Caki2 (cell line): ENCODE data around the gene DPYSL4. TPM values are rescaled to one million over a fixed set of nuclear protein-coding genes. Genes with fewer than 3 reads are reported as not detected.
A peak's percentile ranks its signal among the peaks of the same experiment; 100 is the strongest.
"Not testable (repeated sequence)": the region's sequence is repeated elsewhere in the genome, so short reads cannot be mapped to it uniquely, and the experiment has no call there.

Experiments used
- DNase-seq: peaks from one replicate; pipeline ENCODE4 v3.0.0-alpha.2; 2015; ENCODE audit warnings: low read depth
- in situ Hi-C: cut with HindIII; loops from 2 replicates; pipeline ENCODE4 v1.10.0; 2016; ENCODE audit warnings: low sequenced_read_pairs, low pct_unique_long_range_greater_than_20kb, mixed read lengths
- total RNA-seq: library from RNA; depleted of rRNA; stranded (reverse); fragments of >200 nt; shearing (Covaris generic); gene quantifications from 2 replicates; pipeline ENCODE4 v1.2.3, GENCODE V29; 2014; ENCODE audit warnings: low replicate concordance

Gene DPYSL4
- total RNA-seq, 1 experiment from 2014 or later = 0.14 TPM

DNA sequence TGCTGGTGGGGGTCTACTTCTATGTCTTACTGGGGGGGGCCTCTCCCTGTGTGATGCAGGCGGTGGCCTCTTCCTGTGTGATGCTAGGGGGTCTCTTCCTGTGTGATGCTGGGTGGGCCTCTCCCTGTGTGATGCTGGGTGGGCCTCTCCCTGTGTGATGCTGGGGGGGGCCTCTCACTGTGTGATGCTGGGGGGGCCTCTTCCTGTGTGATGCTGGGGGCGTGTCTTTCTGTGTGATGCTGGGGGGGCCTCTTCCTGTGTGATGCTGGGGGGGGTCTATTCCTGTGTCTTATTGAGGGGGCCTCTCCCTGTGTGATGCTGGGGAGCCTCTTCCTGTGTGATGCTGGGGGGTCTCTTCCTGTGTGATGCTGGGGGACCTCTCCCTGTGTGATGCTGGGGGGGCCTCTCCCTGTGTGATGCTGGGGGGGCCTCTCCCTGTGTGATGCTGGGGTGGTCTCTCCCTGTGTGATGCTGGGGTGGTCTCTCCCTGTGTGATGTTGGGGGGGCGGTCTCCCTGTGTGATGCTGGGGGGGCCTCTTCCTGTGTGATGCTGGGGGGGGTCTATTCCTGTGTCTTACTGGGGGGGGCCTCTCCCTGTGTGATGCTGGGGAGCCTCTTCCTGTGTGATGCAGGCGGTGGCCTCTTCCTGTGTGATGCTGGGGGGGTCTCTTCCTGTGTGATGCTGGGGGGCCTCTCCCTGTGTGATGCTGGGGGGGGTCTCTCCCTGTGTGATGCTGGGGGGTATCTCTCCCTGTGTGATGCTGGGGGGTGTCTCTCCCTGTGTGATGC lies 25.7 kb upstream of the DPYSL4 start:
- DNase-seq, in situ Hi-C loops: not testable (repeated sequence)

- in situ Hi-C loops = no loop called here
- no peak for DNase-seq
Measured at GRCh38 chr10:132162021-132162531, 24.7 kb upstream of the DPYSL4 start.

GRCh38 chr10:132162590-132163277 lies 24.0 kb upstream of the DPYSL4 start:
- in situ Hi-C loops = no loop called here
- DNase-seq = no peak

- in situ Hi-C loops = no loop called here
Measured at GRCh38 chr10:132163278-132163765, 23.4 kb upstream of the DPYSL4 start.

DNA sequence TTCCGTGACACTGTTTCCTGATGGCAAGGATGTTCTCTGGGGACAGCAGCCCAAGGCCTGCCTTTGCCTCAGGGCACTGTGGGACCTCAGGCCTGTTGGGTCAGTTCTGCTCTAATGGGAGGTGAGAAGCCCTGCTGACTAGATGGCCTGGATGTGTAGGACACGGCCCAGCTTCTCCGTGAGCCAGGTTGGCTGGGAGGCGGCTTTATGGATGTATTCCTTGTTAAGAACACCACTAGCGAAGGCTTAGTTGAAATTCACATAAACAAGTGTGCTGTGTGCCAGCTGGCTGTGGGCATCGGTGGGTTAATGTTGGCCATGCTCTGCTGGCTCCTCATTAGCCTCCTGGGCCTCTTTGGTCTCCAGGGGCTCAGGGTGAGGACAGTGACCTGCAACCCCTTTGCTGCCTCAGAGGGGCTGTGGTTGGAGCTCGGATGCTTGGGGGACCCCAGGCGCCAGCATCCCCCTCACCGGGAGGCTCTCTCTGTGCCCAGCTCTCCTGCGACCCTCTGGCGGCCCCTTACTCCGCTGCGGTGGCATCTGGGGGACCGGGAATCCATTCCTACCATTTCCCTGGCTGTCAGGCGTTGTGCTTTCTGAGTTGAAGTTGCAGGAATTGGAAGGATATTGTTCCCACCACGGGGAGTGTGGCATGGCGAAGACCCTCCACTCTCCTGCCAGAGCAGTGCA lies 22.8 kb upstream of the DPYSL4 start:
- in situ Hi-C loops = no loop called here

More at GRCh38 chr10:132163278-132163765, 23.4 kb upstream of the DPYSL4 start:
- DNase-seq = peak; percentile 66

DNA sequence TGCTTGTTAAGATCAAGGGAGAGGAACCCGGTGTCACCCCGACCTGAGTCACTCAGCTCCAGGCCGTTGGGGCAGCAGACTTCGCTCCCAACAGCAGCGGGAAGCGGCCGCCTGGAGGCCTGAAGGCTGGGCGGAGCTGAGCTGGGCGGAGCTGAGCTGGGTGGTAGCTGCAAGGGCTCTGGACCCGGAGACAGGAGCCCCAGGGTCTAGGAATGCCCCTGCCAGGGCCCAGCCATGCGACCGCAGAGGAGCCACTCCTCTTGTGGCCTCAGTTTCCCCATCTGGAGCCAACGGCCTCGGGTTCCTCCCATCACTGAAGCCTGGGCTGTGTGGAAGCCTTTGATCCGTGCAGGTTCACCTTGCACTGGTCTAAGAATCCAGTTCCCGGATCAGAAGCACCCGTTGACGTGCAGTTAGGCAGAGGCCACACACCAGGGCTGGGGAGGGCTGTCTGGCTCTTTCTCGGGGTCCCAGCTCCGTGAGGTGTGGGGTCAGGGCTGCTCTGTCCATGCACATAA lies 21.9 kb upstream of the DPYSL4 start:
- in situ Hi-C loops = no loop called here
- no peak for DNase-seq

More for the DNA sequence above, 22.8 kb upstream of the DPYSL4 start:
- no peak for DNase-seq

- in situ Hi-C loops = no loop called here
- no peak for DNase-seq
Measured at GRCh38 chr10:132165416-132165980, 21.2 kb upstream of the DPYSL4 start.

DNA sequence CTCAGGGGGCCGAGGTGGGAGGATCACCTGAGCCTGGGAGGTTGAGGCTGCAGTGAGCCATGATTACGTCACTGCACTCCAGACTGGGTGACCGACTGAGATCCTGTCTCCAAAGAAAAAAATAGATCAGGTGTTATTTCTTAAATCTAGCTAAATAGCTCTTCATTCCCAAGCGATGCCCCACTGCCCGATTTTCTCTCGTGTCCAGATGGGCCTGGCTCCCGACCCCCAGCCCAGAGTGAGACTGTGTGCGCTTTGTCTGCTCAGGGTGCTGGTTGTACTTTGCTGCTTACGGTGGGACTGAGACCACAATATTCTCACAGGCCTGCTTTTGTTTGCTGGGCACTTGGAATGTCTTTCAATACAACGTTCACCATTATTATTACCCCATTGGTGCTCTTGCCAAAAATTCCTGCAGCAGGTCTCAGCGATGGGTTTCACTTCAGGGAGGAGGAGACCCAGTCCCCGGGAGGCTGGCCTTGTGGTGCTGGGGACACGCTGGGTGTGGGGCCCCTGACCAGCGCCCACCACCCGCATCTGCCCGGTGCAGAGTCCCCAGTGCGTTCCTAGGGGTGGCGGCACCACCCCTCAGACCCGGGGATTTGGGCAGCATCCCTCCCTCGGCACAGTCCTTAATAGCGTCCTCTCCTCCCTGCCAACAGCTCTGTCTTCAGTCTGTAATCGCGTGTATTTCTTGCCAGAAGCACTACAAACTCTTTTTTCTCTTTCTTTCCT lies 20.4 kb upstream of the DPYSL4 start:
- DNase-seq = no peak
- in situ Hi-C loops = no loop called here

GRCh38 chr10:132167041-132167674 lies 19.6 kb upstream of the DPYSL4 start:
- in situ Hi-C loops = no loop called here
- no peak for DNase-seq

- no peak for DNase-seq
- in situ Hi-C loops = no loop called here
Measured at GRCh38 chr10:132167976-132168375, 18.8 kb upstream of the DPYSL4 start.

- in situ Hi-C loops = no loop called here
- DNase-seq = no peak
Measured at GRCh38 chr10:132168571-132169030, 18.1 kb upstream of the DPYSL4 start.

DNA sequence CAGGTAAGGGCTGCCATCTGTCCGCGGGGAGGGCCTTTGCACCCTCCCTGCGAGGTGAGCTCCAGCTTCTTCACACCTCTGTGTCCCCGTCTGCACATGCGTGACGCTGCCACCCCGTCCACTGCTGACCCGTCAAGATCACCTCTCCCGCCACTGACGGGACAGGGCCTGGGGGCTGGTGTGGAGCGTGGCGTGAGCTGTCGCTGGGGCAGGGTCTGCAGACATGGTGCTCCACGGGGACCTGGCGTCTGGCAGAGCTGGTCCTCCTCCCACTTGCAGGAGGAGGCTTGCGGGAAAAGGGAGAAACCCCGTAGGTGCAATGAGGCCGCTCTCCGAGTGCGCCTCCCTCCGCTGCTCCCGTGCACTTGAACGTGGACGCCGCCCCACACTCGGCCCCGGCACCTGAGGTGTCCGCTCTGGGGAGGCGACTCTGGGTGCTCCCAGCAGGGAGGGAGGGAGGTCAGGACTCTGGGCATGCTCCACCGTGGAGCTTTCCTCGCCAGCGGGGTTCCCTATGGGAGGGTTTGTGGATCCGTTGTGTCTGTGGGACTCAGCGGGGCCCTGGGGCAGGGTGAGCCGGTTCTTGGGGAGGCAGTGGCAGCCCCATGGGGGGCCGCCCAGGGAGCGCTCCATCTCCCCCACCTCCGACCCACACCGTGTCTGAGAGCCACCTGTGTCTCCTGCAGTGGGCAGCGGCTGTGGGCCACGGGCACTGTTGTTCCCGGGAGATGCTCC lies 17.6 kb upstream of the DPYSL4 start:
- in situ Hi-C loops = no loop called here
- no peak for DNase-seq

- no peak for DNase-seq
- in situ Hi-C loops = no loop called here
Measured at GRCh38 chr10:132169766-132170560, 16.8 kb upstream of the DPYSL4 start.

DNA sequence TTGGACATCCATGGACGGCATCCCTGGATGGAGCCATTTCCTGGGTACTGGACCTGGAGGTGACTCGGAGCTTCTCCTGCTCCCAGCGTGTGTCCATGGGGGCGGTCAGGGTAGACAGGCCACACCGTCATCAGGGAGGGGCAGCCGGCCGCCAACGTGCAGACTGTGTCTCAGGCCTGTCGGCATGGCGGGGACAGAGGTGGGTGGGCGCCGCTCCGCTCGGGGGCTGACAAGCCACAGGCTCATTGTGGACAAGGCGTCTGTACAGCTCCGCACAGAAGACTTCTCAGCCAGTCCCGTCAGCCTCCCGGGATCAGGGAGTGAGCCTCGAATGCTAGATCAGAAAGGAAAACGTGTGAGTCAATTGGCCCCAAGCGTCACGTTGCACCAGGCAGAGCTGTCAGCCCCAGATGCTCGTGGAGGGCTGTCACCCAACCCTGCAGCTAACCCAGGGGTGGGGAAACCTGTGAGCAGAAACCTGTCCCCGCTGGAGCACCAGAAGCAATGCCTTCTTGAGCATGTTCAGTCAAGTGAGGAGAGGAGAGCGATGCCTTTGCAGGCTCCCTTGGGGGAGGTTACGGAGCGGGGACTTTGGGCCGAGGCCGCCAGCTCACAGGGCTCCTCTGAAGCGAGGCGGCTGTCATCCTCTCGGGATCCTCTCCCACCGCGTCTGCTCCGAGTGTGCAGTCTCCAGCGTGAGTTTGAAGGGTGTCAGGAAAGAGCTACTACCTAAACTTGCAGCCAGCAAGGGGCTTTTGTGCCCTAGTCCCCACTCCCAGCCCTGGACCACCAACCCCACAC lies 16.0 kb upstream of the DPYSL4 start:
- DNase-seq = no peak
- in situ Hi-C loops = no loop called here
